Smooth muscle cell (in vitro differentiated cells): Measurements from ENCODE around the gene SLC6A5. TPM values are rescaled to one million over a fixed set of nuclear protein-coding genes. Genes with fewer than 3 reads are reported as not detected.

Source experiments
- DNase-seq: peaks from one replicate; lab custom pipeline; 2025; ENCODE audit not compliant: unreplicated experiment; lab: John Stamatoyannopoulos, UW
- H2AFZ ChIP-seq: fragments of 200-600 bp; sonication (generic); 2 replicates; pipeline ENCODE4 v1.6.0; 2016; ENCODE audit warnings: antibody characterized with exemption, low read depth, mild to moderate bottlenecking
- H3F3A ChIP-seq: fragments of 200-600 bp; sonication (generic); 2 replicates; pipeline ENCODE4 v1.6.0; 2017; ENCODE audit warnings: antibody characterized with exemption, low read depth
- H3K27ac ChIP-seq: fragments of 200-600 bp; sonication (generic); 2 replicates; pipeline ENCODE4 v1.5.1; 2016; ENCODE audit warnings: low read depth, mild to moderate bottlenecking
- H3K27me3 ChIP-seq: fragments of 200-600 bp; sonication (generic); 2 replicates; pipeline ENCODE4 v1.6.1; 2016; ENCODE audit warnings: low read depth, mild to moderate bottlenecking
- H3K36me3 ChIP-seq: fragments of 200-600 bp; sonication (generic); 2 replicates; pipeline ENCODE4 v1.5.1; 2016; ENCODE audit warnings: low read depth
- H3K4me1 ChIP-seq: fragments of 200-600 bp; sonication (generic); 2 replicates; pipeline ENCODE4 v1.5.1; 2016; ENCODE audit warnings: low read depth
- H3K4me2 ChIP-seq: fragments of 200-600 bp; sonication (generic); 2 replicates; pipeline ENCODE4 v1.6.0; 2016; ENCODE audit warnings: mild to moderate bottlenecking
- H3K4me3 ChIP-seq: fragments of 200-600 bp; sonication (generic); 2 replicates; pipeline ENCODE4 v1.5.1; 2016; ENCODE audit warnings: mild to moderate bottlenecking
- H3K79me2 ChIP-seq: fragments of 200-600 bp; sonication (generic); 2 replicates; pipeline ENCODE4 v1.6.0; 2016; ENCODE audit warnings: low read depth, mild to moderate bottlenecking
- H3K9ac ChIP-seq: fragments of 200-600 bp; sonication (generic); 2 replicates; pipeline ENCODE4 v1.6.0; 2016; ENCODE audit warnings: low read depth
- H3K9me3 ChIP-seq: fragments of 200-600 bp; sonication (generic); replicated peaks from 2 replicates; pipeline ENCODE4 v1.5.1; 2016; ENCODE audit warnings: low read depth
- H4K20me1 ChIP-seq: fragments of 200-600 bp; sonication (generic); 2 replicates; pipeline ENCODE4 v1.6.0; 2016; ENCODE audit warnings: low read depth
- CTCF ChIP-seq: fragments of 200-600 bp; sonication (generic); IDR thresholded peaks from 2 replicates; pipeline ENCODE4 v1.5.1; 2017; ENCODE audit warnings: borderline replicate concordance, mild to moderate bottlenecking, antibody characterized with exemption; ENCODE audit not compliant: insufficient read depth, poor library complexity, severe bottlenecking
- WGBS: methylation state at CpG from one replicate; pipeline ENCODE4 v1.1.7; 2016; ENCODE audit warnings: low lambda C conversion rate; 5-methylcytosine and 5-hydroxymethylcytosine counted together
- polyA plus RNA-seq: library from polyadenylated mRNA; unstranded; fragments of >200 nt; fragmentation: Nextera tagmentation; extraction: Ambion mirVana; gene quantifications from 2 replicates; pipeline ENCODE4 v1.2.1, GENCODE V29; 2016
- total RNA-seq: library from RNA; depleted of rRNA; stranded (reverse); fragments of >200 nt; gene quantifications from 2 replicates; pipeline ENCODE4 v1.2.3, GENCODE V29; 2014

The SLC6A5 gene
- total and polyA plus RNA-seq, 2 experiments from 2014 or later = not detected

GRCh38 chr11:20631519-20632168 lies 32.2 kb downstream of the SLC6A5 start:
- DNase-seq = no peak
- Histone ChIP-seq H3K79me2 (no peaks in the 10 kb centered on the region), H3F3A (no peaks in the 10 kb centered on the region), H3K27me3 (no peaks in the 10 kb centered on the region), H3K9me3 (no peaks in the 10 kb centered on the region), H3K4me3 (no peak overlapping the region), H3K36me3 (no peaks in the 10 kb centered on the region), H3K4me2 (no peak overlapping the region), H4K20me1 (no peaks in the 10 kb centered on the region), H3K27ac (no peak overlapping the region), H2AFZ (no peak overlapping the region), H3K9ac (no peak overlapping the region), H3K4me1 (no peaks in the 10 kb centered on the region)
- TF ChIP-seq CTCF = no peak
- 62% methylated on average over 5 of the region's 5 CpGs for WGBS

GRCh38 chr11:20632169-20632532 lies 32.7 kb downstream of the SLC6A5 start:
- H4K20me1 ChIP-seq = no peaks in the 10 kb centered on the region
- no peaks in the 10 kb centered on the region for H3K79me2 ChIP-seq
- no peak overlapping the region for H3K9ac ChIP-seq
- H3K27ac ChIP-seq = no peak overlapping the region
- 68% methylated on average over 1 of the region's 1 CpG for WGBS
- no peak overlapping the region for H3K4me3 ChIP-seq
- no peaks in the 10 kb centered on the region for H3K4me1 ChIP-seq
- DNase-seq = no peak
- no peak for TF ChIP-seq CTCF
- H3K36me3 ChIP-seq = no peaks in the 10 kb centered on the region
- H3K4me2 ChIP-seq = no peak overlapping the region
- H3K9me3 ChIP-seq = no peaks in the 10 kb centered on the region
- no peak overlapping the region for H2AFZ ChIP-seq
- H3F3A ChIP-seq = no peaks in the 10 kb centered on the region
- H3K27me3 ChIP-seq = no peaks in the 10 kb centered on the region

GRCh38 chr11:20634044-20634443 lies 34.6 kb downstream of the SLC6A5 start:
- Histone ChIP-seq H3K79me2 (no peaks in the 10 kb centered on the region), H2AFZ (no peak overlapping the region), H3F3A (no peaks in the 10 kb centered on the region), H4K20me1 (no peaks in the 10 kb centered on the region), H3K4me2 (no peak overlapping the region), H3K4me3 (no peak overlapping the region), H3K27me3 (no peaks in the 10 kb centered on the region), H3K9me3 (no peaks in the 10 kb centered on the region), H3K4me1 (no peaks in the 10 kb centered on the region), H3K27ac (no peak overlapping the region), H3K9ac (no peak overlapping the region), H3K36me3 (no peaks in the 10 kb centered on the region)
- no peak for DNase-seq
- no peak for TF ChIP-seq CTCF
- 81% methylated on average over 5 of the region's 5 CpGs for WGBS

GRCh38 chr11:20634781-20635180 lies 35.4 kb downstream of the SLC6A5 start:
- 80% methylated on average over 7 of the region's 7 CpGs for WGBS
- no peak for TF ChIP-seq CTCF
- H3K4me2 ChIP-seq = no peak overlapping the region
- no peaks in the 10 kb centered on the region for H3K36me3 ChIP-seq
- DNase-seq = no peak
- no peaks in the 10 kb centered on the region for H3K79me2 ChIP-seq
- H3K4me1 ChIP-seq = no peaks in the 10 kb centered on the region
- H4K20me1 ChIP-seq = no peaks in the 10 kb centered on the region
- H3K27ac ChIP-seq = no peak overlapping the region
- H3K27me3 ChIP-seq = peaks cover 2% of the 10 kb centered on the region
- H3F3A ChIP-seq = no peaks in the 10 kb centered on the region
- H3K4me3 ChIP-seq = no peak overlapping the region
- H3K9me3 ChIP-seq = no peaks in the 10 kb centered on the region
- no peak overlapping the region for H2AFZ ChIP-seq
- H3K9ac ChIP-seq = no peak overlapping the region
